Fibroblast of skin of left biceps (primary cell): ENCODE data around the gene DMRTB1.

Source experiments
- DNase-seq, 2 experiments: peaks; one replicate each; pipeline ENCODE4 v3.0.0-alpha.2; 2013; ENCODE audit warnings: low read depth in 2 of 2

DMRTB1 gene

DNA sequence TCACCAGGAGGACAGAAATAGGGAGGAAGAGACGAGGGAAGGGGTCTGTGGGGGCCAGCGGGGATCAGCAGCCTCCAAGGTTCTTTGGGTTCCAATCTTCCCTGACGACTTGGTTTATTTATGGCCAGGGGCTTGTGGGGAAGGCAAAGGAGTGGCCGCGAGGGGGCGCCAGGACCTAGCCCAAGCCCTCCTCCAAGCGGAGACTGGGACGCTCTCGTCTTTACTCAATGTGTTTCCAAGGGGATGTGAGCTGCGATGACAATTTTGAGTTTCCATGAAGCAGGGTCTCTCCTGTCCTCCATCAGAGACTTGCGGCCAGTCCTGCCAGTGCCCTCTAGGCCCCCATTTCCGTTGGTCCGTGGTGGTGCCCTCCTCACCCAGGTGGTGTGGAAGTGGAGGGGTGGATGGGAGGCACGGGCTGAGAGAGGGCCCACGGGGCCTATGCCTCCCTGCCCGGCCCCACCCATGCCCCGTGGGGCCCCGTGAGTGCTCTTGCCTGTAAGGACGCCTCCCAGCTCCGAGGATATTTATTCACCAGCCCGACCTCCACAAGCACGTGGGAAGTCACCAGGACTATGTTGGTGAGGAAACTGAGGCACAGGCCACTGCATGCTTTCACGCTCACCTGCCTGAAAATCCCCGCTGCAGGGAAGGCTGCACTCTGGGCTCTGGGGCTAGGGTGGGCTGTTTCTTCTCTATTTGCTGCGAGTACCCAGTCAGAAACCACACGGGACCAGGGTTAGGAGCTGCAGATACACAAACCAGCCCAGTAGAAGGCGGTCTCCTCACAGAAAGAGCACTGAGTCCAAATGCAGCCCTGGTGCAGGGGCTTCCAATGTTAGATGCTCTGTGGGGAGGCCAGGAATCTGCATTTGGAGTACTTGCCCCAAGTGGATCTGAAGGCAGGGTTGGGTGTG is 26.5 kb downstream of the DMRTB1 start:
- DNase-seq: peak; percentile 34 to 36

DNA sequence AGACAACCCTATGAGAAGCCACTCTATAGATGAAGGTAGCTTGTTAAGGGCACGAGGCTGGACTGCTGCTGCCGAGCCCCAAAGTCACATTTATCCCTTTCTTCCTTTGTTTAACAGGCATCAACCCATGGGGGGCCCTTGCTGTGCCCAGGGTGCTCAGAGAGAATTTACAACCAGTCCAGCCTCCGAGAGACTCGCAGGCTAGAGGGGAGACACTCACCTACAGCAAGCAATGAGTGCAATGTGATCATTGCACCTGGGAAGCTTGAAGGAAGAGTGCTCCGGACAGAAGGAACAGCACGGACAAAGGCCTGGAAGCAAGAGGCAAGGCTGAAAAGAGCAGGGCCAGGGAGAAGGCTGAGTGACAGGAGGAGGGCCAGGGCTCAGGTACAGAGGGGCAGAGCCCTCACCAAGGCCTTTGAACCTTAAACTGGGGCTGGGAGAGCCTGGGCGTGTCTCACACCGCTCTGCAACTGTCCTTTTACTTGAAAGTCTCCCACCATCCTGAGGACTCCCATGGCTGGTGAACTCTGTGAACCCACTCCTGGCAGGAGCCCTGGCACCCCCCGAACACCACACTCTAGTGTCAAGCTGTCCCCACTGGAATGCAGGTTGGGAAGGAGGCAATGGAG is 27.3 kb downstream of the DMRTB1 start:
- no peak for DNase-seq

DNA sequence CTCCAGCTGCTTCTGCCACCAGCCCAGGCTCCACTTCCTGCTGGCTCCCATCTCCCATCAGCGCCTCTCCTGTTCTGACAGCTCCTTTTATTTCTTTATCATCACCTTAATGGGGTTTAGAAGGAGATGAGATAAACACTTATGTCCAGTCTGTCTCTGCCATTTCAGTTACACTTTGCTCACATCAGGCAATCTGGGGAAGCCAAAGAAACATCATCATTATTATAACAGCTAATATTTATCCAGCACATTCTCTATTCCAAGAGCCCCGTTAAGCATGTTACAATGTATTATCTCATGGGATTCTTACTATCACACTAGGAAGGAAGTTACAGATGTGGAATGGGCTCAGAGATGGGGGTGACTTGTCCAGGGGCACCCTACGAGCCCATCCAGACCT is 31.2 kb downstream of the DMRTB1 start:
- DNase-seq: no peak

DNA sequence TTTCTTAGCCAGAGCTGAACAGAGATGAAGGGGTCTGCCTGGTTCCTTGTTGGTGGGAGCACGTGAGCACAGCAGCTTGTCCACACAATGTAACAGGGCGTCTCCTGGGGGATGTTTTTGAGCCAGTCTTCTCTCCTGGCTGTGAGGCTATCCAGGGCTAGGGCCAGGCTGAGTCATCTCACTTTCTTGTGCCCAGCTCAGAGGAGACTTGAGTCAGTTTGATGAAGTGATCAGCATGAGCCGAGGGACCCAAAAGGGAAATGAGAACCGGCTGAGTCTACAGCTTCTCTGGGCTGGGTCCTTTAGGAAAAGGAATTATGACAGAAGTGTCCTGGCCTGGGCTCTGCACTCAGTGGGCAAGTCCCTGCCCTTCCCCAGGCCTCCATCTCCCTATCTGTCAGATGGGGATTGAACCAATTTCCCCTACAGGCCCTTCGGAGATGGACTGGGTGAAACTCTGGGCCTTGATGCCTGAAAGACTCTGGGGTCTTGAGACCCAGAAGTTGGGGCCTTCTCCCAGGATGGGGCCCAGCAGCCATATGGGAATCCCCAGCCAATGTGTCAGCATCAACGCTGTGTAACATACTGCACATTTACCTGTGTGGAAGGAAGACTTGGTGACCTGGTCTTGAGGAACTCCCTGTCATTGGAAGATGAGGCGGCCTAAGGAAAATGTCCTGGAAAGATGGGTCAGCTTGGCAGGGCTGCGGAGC is 36.6 kb downstream of the DMRTB1 start:
- no peak for DNase-seq

DNA sequence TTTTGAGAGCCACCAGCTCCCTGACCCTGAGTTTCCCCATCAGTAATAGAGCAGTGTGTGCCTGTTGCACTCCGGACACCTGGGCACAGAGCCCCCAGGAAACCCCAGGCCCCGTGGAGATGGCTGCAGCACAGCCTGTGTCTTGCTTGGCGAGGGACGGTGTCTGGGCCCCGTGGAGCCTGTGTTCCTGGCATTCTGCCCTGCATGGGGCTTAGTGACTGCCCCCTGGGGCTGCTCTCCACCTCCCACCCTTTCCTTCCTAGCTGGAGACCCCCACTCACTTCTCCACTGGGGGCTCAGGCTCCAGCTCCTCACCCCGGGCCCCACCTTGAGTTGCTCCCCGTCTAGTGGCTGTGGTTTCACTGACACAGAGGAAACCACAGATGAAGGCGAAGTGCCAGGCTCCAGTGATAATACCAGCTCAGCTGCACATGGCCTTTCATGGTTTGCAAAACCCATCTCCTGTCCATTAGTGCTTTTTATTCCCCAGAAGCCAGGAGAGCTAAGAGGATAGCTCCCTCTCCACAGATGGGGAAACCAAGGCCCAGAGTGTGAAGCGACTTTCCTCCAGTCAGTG is 39.4 kb downstream of the DMRTB1 start:
- DNase-seq: no peak

DNA sequence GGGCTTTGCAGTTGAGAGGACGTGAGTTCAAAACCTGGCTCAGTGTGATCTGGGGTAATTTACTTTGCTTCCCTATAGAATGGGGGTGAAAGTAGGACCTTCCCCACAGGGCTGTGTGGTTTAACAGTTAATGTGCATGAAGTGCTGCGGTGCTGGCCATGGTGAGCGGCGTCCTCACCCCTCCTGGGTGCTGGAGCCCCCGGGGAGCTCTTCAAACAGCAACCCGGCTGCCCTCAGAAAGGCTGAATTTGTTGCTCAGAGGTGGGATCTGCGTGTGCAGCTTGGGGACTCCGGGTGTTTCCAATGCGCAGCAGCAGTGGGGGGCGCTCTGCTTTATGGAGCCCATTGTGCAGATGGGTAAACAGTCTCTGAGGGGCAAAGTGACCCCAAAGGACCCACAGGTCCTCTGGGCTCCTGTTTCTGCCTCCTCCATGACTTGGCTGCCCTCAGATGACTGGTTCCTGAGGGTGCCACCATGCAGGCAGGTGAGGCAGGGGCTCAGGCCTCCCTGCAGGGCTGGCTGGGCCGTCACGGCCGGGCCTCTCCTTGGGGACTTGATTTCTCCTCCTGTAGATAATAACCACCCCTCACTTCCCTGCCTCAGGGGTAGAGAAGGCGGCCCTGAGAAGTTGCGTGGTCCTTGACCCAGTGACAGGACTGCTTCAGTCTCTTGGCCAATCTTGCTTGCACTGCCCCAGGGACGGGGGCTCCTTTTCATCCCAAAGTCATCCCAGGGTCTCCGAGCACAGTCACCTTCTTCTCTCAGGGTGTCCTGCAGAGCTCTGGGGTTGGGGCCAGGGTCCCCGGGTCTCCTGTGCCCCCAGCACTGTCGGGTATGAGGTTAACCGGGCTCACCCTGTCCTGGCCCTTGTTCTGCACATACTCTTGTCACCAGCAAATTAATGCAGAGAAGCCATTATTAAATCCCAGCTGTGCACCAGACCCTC is 40.3 kb downstream of the DMRTB1 start:
- no peak for DNase-seq

DNA sequence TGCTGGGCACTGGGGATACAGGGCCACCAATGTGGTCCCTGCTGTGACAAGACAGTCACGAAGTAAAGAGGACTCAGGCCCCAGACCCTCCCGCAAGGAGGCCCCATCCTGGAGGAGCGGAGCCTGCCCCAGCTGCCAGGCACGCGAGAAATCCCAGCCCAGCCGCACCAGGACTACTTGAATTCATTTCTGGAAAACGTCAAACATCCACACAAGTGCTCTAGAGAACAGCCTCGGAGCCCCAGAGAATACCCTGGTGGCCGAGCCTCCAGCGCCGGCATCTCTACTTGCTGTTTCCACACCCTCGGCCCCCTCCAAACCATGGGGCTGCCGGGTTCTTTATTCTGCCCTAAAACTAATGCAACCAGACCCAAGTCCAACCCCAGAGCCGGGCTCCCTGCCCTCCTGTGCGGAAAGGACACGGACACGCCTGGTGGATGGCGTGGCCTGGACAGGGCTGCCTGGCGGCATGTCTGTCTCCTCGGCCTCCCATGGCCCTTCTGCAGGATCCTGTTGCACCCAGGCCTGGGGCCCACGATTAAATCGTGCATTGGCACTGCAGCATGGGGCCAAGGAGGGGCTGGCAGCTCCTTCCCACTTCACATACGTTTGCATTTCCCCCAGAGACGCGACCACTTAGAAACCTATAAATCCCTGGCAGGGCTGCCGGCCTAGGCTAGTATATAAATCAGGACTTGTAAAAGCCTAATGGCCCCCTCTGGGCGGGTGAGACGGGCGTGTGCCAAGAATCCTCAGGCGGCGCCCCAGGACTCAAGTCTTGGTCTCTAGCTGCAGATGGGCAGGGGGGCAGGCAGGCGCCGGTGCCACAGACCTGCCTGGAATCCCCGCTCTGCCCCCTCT is 41.2 kb downstream of the DMRTB1 start:
- DNase-seq: no peak

DNA sequence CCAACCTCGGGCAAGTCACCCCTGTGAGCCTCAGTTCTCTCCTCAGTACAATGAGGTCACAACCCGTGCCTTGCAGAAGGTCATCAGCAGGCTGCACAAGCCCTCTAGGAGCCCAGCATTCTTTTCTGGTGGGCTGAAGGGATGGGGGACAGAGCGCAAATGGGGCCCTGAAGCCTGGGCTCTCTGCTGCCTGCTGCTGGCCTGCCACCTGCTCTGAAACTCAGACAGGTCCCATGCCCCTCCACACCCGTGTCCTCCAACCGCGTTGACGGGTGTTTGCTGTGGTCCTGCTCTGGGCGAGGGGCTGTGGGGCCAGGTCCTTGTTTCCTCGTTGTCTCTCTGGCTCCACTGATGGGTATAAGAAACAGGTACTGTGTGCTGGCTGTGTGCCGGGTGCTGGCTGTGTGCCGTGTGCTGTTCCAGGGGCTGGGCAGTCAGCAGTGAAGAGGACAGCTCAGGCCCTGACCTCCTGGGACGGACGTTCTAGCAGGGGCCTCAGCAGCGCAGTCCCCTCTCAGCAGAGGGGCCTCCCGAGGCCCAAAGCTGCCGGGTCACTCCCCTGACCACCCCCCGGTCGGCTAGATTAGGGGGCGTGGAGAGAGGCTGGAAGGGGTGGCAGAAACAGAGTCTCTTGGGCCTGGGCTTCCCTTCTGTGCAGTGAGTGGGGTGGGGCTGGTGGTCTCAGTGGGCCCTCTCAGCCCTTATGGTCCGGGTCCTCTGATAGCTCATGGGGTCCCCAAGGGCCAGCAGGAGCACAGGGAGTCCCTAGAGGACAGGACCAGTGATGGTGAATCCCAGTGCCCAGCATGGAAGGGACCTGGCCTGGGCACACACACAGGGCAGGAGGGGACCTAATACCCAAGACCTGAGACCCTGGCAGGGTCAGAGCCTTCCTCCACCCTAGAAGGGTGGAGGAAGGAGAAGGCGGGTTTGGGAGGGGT is 42.1 kb downstream of the DMRTB1 start:
- no peak for DNase-seq

DNA sequence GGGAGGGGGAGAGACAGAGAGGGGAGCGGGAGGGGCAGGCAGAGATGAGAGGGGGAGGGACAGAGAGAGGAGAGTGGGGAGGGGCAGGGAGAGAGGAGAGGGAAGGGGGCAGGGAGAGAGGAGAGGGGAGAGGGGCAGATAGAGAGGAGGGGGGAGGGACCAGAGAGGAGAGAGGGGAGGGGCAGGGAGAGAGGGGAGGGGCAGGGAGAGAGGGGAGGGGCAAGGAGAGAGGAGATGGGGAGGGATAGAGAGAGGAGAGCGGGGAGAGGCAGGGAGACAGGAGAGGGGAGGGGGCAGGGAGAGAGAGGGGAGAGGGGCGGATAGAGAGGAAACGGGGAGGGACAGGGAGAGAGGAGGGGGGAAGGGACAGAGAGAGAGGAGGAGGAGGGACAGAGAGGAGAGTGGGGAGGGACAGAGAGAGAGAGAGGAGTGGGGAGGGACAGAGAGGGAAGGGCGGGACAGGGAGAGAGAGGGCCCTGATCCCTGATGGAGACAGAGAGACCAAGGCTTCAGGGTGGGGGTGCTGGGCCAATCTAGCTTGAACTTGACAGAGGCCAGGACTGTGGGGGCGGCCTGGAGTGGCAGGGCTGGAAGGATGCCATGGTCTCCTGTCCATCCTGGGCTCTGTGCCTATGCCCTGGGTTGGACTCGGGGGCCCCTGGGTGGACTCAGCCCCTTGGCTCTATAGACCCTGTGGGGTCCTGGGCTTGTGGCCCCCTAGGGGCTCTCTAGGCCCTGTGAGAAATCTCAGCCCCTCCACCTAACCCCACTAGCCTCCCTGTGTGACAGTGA is 43.6 kb downstream of the DMRTB1 start:
- no peak for DNase-seq

DNA sequence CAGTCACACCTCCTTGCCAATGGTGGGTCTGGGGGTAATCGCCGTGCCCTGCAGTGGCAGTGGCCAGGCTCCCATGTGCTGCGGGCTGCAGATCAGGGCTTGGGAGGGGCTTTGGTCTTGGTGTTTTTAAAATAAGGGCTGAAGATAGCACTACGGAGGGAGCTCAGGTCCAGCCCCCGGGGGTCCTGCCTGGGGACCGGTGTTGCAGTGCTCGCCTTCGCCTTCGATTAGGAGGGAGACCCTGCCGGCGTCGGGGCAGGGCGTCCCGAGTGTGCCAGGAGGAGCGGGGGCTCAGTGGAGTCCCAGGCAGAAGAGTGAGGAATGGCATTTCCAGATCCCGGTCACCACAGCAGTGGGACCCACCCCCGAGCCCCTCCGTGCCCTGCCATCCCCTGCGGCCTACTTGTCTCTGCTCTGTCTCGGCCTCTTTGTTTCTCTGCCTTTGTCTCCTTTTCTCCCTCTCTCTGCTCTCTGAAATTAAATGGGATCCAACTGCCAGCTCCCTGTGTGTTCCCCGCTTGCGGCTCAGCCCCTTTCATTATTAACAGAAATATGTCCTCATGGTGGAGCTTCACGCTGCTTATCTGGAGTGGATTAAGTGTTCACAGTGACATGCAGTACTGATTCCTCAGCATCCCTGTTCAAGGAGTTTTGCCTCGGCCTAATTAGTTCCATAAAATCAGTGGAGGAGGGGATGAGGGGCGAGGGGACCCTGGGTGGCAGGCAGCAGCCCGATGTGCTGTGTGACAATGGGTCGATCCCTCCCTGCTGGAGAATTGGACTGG is 44.4 kb downstream of the DMRTB1 start:
- no peak for DNase-seq

DNA sequence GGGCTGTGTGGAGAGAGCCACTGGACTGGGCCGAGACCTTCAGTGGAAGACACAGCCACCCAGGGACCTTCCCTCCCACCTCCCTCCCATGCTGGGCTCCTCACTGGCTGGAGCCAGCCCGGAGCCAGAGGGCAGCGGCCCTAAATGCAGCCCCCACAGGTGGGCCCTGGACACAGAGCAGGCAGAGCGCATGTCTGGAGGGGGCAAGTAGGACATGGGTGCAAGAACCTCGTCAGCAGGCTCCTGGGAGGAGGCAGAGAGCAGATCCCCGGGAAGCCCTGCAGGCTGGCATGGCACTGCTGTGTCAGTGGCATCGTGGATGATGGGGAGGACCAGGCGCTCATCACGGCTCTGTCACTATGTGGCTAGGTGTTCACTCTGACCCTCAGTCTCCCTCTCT is 45.7 kb downstream of the DMRTB1 start:
- DNase-seq: no peak

DNA sequence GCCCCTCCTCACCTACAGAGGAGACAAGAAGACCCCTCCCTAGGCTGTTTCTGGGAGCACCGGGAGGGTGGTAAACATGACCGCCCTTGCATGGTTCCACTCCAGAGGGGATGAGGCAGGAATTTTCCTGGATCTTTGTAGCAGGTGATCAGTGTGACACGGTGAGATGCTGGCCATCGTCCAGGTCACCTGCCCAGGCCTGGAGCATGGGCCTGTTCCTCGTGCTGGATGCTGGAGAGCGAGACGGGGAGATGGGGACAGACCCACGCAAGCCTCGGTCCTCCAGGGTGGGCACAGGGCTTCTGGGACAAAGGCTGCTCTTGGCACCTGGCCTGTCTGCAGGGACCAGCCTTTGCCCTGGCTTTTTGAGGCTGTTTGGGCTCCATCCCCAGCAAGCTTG is 46.2 kb downstream of the DMRTB1 start:
- DNase-seq: no peak

DNA sequence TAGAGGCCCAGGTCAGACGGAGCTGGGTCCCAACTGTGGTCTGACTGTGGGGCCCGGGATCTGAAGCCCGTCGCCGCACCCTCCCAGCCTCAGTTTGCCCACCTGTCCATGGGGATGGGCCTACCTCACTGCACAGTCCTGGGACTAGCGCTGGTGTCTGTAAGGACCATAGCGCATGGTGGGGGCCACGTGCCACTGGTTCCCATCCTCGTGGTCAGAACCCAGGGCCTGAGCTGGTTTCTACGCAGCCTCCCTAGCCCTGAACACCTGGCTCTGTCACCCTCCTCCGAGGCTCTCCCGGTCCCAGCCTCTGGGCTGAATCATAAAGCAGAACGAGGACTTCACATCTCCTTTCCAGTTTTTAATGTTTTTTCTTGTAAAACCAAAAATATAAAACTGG is 46.7 kb downstream of the DMRTB1 start:
- no peak for DNase-seq

DNA sequence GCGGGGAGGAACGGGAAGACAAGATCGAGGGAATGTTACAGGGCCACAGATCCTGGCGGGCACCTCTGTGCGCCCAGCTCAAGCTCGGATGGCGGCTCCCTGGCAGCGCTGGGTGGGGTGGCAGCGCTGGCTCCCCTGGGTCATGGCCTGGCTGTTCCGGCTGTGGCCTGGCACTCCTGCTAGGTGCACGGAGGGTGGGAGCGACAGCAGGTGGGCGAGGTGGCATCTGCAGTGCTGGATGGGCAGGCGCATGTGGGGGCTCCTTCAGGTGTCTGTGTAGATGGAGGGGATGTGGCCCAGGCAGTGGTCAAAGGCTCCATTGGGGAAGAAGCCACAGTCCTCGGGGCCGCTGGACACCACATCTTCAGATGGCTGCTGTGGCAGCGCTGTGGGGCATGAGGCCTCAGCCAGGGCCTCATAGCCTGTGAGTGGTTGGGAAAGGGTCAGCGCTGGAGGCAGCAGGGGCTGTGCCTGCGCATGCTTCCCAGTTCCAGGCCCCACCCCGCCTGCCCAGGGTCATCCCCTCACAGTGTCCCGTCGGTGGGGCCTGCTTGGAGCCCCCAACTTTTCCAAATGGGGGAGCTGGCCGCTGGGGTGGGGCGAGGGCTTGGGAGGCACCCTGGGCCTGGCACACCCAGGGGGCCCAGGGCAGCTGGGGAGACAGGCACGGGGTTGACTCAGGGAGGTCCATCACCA is 47.3 kb downstream of the DMRTB1 start:
- DNase-seq: no peak

DNA sequence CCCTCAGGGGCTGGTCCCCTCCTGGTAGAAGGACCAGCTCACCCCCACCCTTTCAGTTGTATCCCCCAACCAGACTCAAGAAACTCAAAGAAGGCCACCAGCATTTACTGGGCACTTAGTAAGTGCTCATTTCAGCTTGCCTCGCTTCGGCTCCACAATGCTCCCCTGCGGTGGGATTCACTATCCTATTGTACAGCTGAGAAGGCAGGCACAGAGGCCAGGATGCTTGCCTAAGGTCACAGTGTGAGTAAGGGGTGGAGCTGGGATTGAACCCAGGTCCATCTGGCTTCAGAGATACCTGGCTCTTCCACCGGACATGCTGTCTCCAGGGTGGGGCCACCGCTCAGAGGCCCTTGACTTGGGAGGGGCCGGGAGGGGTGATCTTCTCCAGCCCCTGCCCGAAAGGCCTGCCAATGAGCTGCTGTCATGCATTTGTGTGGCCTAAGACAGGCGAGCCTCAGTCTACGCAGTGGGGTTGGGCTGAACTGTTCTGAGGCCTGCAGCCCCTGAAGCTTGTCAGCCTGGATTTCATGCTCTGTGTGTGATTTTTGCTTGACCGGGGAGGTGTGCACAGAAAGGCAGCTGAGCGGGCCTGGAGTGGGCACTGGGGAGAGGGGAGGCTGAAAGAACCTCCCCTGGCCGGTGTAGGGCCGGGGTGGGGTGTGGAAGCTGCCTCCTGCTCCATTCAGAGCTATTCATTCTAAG is 48.1 kb downstream of the DMRTB1 start:
- no peak for DNase-seq
